Activated CD4-positive, alpha-beta T cell treated with anti-CD3 and anti-CD28 coated beads, Interleukin-2, amount 50 U/mL, for 1 hour (primary cell): ENCODE data around the gene OGN.
A peak's percentile ranks its signal among the peaks of the same experiment; 100 is the strongest.
"Not testable (repeated sequence)": the region's sequence is repeated elsewhere in the genome, so short reads cannot be mapped to it uniquely, and the experiment has no call there.

Experiments
- DNase-seq: peaks from one replicate; pipeline ENCODE4 v3.0.0-alpha.2; 2020

OGN gene

GRCh38 chr9:92404042-92404836 lies at the start of gene OGN:
TSS of gene OGN (minus strand) at chr9:92404578. CDS start at chr9:92403407, 1,171 bp downstream.
- no peak for DNase-seq

DNA sequence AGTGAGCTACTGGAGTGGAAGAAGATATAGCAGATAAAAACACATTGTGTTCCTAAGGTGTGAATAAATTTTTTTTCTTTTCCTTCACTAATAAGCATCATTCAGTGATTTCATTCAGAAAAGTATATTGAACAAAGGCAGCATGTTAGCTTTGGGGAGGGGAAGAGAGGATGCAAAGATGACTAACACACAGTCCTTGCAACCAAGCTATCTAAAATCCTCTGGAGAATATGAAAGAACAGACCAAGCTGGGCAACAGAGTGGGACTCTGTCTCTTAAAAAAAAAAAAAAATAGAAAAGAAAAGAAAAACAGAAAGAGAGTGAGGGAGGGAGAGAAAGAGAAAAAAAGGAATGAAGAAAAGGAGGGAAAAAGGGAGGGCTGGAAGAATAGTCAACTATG lies 42.2 kb upstream of the OGN start:
- DNase-seq = no peak

DNA sequence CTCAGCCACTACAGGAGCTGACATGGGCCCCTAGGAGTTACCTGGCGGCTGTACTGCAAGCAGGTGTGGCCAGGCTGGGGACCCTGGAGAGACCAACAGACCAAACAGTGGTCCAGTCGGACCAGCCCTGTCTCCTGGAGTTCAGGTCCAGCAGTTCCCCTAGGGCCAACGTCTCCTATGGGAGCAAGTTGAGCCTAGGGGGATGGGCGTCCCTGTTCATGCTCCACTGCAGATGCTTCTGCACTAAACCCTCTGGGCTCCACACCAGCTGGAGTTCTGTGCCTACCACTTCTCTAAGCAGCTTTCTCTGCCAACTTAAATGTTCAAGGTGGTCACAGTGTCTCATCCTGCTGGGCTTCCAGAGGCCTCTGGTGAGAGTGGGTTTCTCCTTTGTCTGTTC lies 40.5 kb upstream of the OGN start:
- no peak for DNase-seq

DNA sequence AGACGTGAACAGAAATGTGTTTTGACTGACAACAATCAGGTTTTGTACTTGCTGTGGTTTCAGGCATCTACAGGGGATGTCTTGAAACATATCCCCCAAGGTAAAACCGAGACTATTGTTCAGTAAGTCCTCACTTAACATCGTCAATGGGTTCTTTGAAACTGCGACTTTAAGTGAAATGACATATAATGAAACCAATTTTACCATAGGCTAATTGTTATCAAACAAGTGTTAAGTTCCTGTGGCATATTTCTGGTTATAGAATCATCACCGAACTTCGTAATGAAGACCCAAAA lies 36.3 kb upstream of the OGN start:
- no peak for DNase-seq

GRCh38 chr9:92439921-92440750 lies 35.8 kb upstream of the OGN start:
- DNase-seq = no peak

- DNase-seq = no peak
Observed at GRCh38 chr9:92438900-92439526, 34.6 kb upstream of the OGN start.

DNA sequence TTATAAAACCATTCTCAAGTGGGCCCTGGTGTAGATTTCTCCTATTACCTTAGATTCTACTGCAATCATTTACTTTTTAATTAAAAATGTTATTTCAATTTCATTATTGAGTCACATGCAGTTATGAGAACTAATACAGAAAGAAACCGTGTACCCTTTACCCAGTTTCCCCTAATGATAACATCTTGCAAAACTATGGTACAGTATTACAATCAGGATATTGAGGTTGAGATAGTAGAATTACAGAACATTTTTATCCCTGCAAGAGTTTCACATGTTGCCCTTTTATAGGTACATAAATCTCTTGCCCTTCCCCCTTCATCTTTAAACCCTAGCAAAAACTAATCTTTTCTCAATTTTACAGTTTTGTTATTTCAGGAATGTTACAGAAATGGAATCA lies 30.9 kb upstream of the OGN start:
- no peak for DNase-seq

- no peak for DNase-seq
Observed at GRCh38 chr9:92432972-92433548, 28.7 kb upstream of the OGN start.

- no peak for DNase-seq
Observed at GRCh38 chr9:92432350-92432749, 28.0 kb upstream of the OGN start.

DNA sequence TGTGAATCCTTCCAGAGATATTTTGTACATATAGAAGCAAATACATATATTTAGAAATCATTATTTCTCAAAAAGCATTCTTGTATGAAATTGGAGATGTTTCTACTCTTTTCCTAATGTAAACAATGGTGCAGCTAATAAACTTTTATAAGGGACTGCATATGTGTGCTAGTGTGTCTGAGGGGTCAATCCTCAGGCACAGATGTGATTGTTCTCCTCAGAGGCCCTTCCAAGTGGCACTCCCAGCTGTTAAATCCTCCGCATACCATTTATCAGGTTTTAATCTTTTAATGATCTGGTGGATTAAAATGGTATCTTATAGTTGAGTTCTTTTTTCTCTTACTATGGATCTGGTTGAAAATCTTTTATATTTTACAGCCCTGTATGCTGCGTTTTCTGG lies 25.5 kb upstream of the OGN start:
- DNase-seq = no peak

DNA sequence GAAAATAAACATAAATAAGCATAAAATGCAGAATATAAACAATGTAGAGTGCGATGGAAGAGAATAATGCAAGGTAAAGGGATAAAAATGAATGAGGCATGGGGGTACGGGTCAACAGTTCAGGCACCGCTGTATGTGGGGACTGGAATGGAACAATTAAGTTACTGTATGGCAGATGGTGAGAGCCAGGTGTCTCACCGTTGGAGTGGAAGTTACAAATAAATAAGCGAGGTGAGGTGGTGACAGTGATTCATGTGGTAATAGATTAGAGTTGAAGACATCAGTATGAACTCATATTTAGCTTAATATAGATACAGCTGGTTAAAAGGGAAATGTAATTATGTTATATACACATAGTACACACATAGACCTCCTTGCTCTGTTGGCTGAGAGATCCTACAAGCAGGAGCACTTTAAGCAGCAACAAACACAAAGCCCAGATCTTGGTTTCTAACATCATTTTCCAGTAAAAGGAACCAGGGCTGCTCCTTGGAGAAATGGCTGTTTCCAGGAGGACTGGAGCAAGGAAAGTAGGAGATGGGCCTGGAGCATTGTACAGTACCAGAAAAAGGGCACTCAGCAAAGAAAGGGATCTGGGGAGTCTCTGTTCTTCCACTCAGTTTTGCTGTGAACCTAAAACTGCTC lies 22.2 kb upstream of the OGN start:
- DNase-seq = no peak

DNA sequence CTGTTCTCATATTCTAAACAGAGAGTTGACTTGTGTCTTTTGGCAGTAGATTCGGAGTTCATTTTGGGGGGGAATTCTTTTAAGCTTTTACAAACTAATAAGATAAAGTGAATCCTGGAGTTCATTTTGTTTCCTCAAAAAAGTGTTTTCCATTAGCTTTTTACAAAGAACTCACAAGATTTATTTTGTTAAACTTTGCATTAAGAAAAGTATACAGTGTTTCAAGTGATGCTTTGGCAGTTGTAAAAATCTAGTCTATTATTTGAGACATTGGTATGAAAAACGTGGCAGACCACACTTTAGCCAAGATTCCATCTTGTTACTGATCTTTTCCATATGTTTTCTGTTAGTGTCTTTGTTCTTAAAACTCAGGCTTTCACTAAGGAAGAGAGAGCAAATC lies 21.1 kb upstream of the OGN start:
- DNase-seq = no peak

DNA sequence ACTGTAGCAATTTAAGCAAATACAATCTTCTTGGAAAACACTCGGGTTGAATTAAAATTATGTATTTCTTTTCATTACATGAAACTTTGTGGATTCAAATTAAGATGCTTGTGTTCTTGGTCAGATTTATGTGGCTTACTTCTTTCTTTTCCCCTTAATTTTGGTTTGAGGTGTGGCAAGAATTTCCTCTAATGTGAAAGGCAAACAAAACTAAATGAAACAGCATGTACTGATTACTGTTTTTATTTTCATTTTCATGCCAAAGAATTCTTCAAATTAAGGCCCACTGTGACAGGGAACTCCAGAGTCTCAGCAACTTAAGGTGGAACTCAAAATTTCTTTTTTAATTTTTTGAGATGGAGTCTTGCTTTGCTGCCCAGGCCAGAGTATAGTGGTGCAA lies 20.0 kb upstream of the OGN start, which contains the start of gene OMD:
Gene OMD (minus strand): TSS at position 132 of the 400 bp plus-strand sequence. CDS start 6,913 bp downstream, outside the sequence.
- no peak for DNase-seq

DNA sequence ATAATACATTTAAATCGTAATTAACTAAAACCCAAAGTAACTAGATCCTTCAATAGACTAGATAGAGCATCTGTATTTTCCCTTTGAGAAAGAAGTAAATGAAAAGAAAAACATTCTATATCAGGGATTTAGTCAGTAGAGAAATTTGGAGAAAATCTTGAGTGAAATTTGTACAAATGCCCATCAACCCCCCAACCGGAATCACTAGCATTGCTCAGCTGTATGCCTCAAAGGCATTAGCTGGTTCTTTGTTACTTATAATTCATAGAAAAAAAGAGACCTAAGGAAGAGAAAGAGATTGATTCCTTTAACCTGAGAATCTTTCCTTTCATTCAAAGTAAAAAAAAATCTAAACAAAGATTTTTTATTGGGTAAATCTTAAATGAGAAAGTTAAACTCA lies 19.2 kb upstream of the OGN start:
- no peak for DNase-seq

GRCh38 chr9:92422611-92423338 lies 18.4 kb upstream of the OGN start:
- DNase-seq = no peak

DNA sequence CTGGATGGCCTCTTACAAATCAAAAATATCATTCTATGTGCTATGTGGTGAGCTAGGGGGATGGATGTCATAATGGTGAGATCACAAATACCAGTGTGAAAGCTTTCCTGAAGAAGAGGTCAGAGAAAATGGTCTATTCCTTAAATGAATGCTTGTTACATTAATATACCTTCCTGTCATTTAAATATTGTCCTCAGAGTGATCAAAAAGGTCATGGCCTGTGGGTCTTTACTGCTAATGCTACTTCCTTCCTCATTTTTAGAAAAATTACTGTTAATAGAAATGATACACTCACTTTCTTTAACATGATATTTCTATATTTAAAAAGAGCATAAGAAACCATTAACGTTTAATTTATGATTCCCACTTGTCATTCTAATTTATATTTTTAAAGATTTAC lies 10.2 kb upstream of the OGN start:
- DNase-seq = no peak

- DNase-seq = not testable (repeated sequence)
Observed at GRCh38 chr9:92411157-92411556, 6.8 kb upstream of the OGN start.

GRCh38 chr9:92408747-92409478 lies 4.5 kb upstream of the OGN start:
- DNase-seq = no peak

DNA sequence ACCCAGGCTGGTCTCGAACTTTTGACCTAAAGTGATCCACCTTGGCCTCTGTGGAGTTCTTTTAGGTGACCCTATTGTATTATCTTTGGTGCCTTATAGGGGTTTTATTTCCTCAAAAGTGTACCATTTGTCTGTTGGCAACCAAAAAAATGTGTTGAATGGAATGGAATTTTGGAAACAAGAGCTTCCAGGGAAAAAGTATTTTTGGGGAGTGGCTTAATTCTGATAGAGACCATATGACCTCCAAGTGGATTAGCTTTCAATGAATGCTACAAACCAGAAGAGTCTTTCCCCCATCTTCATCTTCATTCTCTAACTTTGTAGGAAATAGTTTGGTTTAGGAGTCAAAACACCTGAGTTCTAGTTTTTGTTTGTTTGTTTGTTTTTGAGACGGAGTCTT lies 3.4 kb upstream of the OGN start:
- DNase-seq = no peak

- DNase-seq = peak; percentile 11
Observed at GRCh38 chr9:92406477-92406876, 2.1 kb upstream of the OGN start.

- DNase-seq = no peak
Observed at GRCh38 chr9:92405818-92406217, 1.4 kb upstream of the OGN start.
